Measurements from ENCODE around the gene STAB1.

DNA sequence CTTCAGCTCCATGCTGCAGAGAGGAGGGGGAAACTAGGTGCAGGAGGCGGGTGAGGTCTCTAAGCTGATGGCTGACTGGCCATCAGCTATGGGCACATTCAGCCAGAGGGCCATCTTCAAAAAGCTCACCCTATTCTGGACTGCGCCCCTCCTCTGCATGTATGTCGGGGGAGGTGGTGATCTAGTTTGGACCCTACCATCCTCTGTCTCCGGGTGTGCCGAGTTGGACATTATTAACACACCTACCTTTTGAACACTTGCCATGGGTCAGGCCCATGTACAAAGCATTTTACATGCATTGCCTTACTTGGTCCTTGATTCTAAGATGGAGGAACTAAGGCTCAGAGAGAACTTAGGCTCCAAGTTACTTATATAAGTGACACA lies 38.3 kb upstream of the STAB1 start:
- TF ChIP-seq, protein P1, sequence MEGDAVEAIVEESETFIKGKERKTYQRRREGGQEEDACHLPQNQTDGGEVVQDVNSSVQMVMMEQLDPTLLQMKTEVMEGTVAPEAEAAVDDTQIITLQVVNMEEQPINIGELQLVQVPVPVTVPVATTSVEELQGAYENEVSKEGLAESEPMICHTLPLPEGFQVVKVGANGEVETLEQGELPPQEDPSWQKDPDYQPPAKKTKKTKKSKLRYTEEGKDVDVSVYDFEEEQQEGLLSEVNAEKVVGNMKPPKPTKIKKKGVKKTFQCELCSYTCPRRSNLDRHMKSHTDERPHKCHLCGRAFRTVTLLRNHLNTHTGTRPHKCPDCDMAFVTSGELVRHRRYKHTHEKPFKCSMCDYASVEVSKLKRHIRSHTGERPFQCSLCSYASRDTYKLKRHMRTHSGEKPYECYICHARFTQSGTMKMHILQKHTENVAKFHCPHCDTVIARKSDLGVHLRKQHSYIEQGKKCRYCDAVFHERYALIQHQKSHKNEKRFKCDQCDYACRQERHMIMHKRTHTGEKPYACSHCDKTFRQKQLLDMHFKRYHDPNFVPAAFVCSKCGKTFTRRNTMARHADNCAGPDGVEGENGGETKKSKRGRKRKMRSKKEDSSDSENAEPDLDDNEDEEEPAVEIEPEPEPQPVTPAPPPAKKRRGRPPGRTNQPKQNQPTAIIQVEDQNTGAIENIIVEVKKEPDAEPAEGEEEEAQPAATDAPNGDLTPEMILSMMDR (IDR thresholded peaks at IDR 0.05) = no peak
- TF ChIP-seq POLR2AphosphoS5 (IDR thresholded peaks at IDR 0.05) (no peak), POLR2A (IDR thresholded peaks at IDR 0.05; ENCODE audit: low read depth) (no peak)
